B cell (primary cell): ENCODE results near the gene ENO1.

Source experiments
- CTCF ChIP-seq: fragments of 200-600 bp; IDR thresholded peaks from one replicate; pipeline ENCODE4 v1.8.0; 2022; ENCODE audit warnings: antibody characterized with exemption, mild to moderate bottlenecking
- EZH2 ChIP-seq: IDR thresholded peaks from 2 replicates; pipeline ENCODE4 v1.6.1; 2012; ENCODE audit warnings: borderline replicate concordance, low read depth, mild to moderate bottlenecking, moderate library complexity, low read length; ENCODE audit not compliant: insufficient read depth, poor library complexity, severe bottlenecking

- TF ChIP-seq CTCF (peak; percentile 77), EZH2 (no peak)
Measured at GRCh38 chr1:8858888-8859706, 19.4 kb downstream of the ENO1 start.
